KMS-11 (cell line): ENCODE results near the gene GRM5.

Source experiments
- H2AFZ ChIP-seq: fragments of 200-600 bp; sonication (generic); 2 replicates; pipeline ENCODE4 v1.6.1; 2016; ENCODE audit warnings: antibody characterized with exemption, mixed run types, low read depth
- H3K27ac ChIP-seq: fragments of 200-600 bp; sonication (generic); 2 replicates; pipeline ENCODE4 v1.6.1; 2016; ENCODE audit warnings: mild to moderate bottlenecking, mixed run types
- H3K27me3 ChIP-seq: fragments of 200-600 bp; sonication (generic); 2 replicates; pipeline ENCODE4 v1.6.1; 2017; ENCODE audit warnings: mild to moderate bottlenecking, low read depth, mixed run types, moderate library complexity; ENCODE audit not compliant: insufficient read depth
- H3K36me3 ChIP-seq: fragments of 200-600 bp; sonication (generic); 2 replicates; pipeline ENCODE4 v1.6.1; 2017; ENCODE audit warnings: mild to moderate bottlenecking, mixed run types; ENCODE audit not compliant: insufficient read depth
- H3K4me1 ChIP-seq: fragments of 200-600 bp; sonication (generic); 2 replicates; pipeline ENCODE4 v1.6.1; 2016; ENCODE audit warnings: mild to moderate bottlenecking, low read depth, mixed run types; ENCODE audit not compliant: poor library complexity, severe bottlenecking
- H3K4me2 ChIP-seq: fragments of 200-600 bp; sonication (generic); 2 replicates; pipeline ENCODE4 v1.7.0; 2016; ENCODE audit warnings: mild to moderate bottlenecking, mixed run types
- H3K4me3 ChIP-seq: fragments of 200-600 bp; sonication (generic); IDR thresholded peaks from 2 replicates; pipeline ENCODE4 v1.6.1; 2017; ENCODE audit warnings: low read depth, low read length, mixed read lengths; ENCODE audit not compliant: insufficient read depth
- H3K79me2 ChIP-seq: fragments of 200-600 bp; sonication (generic); 2 replicates; pipeline ENCODE4 v1.6.1; 2016; ENCODE audit warnings: low read depth, mixed run types; ENCODE audit not compliant: insufficient read depth
- H3K9ac ChIP-seq: fragments of 200-600 bp; sonication (generic); 2 replicates; pipeline ENCODE4 v1.6.1; 2016; ENCODE audit warnings: mild to moderate bottlenecking, mixed run types
- H4K20me1 ChIP-seq: fragments of 200-600 bp; sonication (generic); 2 replicates; pipeline ENCODE4 v1.6.1; 2016; ENCODE audit warnings: mild to moderate bottlenecking, mixed run types; ENCODE audit not compliant: insufficient read depth
- CTCF ChIP-seq: fragments of 200-600 bp; sonication (generic); conservative IDR thresholded peaks from 2 replicates; pipeline ENCODE4 v1.6.1; 2017; ENCODE audit warnings: low read depth, mild to moderate bottlenecking, antibody characterized with exemption, low read length, moderate library complexity, mixed read lengths

GRM5 gene

DNA sequence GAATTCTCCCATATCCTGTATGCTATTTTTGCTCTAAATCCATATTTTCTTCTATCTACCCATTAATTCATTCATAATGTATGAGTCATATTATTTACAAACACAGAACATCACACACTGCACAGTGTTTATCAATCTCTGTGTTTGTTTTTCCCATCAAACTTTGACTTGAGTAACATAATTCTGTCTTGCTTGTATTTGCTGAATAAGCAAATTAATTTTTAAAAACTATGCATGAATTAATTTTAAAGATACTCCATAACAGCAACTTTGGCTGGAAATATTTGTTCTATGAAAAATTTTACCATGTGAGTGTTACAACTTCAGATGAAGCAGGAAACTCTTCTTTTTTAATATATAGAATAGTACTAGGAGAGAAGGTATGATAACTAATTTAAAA is 275.6 kb downstream of the GRM5 start:
- Histone ChIP-seq H4K20me1 (no peaks in the 10 kb centered on the region), H3K4me2 (no peak overlapping the region), H3K79me2 (no peaks in the 10 kb centered on the region), H3K27me3 (no peaks in the 10 kb centered on the region), H2AFZ (no peak overlapping the region), H3K27ac (no peak overlapping the region), H3K9ac (no peak overlapping the region), H3K4me1 (no peaks in the 10 kb centered on the region), H3K4me3 (no peak overlapping the region), H3K36me3 (no peaks in the 10 kb centered on the region)
- no peak for TF ChIP-seq CTCF

- no peak overlapping the region for H3K27ac ChIP-seq
- no peaks in the 10 kb centered on the region for H3K4me1 ChIP-seq
- no peaks in the 10 kb centered on the region for H4K20me1 ChIP-seq
- H3K79me2 ChIP-seq: no peaks in the 10 kb centered on the region
- no peak overlapping the region for H3K9ac ChIP-seq
- no peak overlapping the region for H3K4me3 ChIP-seq
- no peak overlapping the region for H3K4me2 ChIP-seq
- TF ChIP-seq CTCF: no peak
- no peaks in the 10 kb centered on the region for H3K36me3 ChIP-seq
- H3K27me3 ChIP-seq: no peaks in the 10 kb centered on the region
- H2AFZ ChIP-seq: no peak overlapping the region
Observed at GRCh38 chr11:88779577-88779976, 286.2 kb downstream of the GRM5 start.

GRCh38 chr11:88770475-88771079 is 295.2 kb downstream of the GRM5 start:
- H3K9ac ChIP-seq: no peak overlapping the region
- H4K20me1 ChIP-seq: no peaks in the 10 kb centered on the region
- H3K36me3 ChIP-seq: no peaks in the 10 kb centered on the region
- H3K27ac ChIP-seq: no peak overlapping the region
- H2AFZ ChIP-seq: no peak overlapping the region
- no peak for TF ChIP-seq CTCF
- H3K4me2 ChIP-seq: no peak overlapping the region
- no peaks in the 10 kb centered on the region for H3K79me2 ChIP-seq
- no peak overlapping the region for H3K4me3 ChIP-seq
- H3K4me1 ChIP-seq: no peaks in the 10 kb centered on the region
- no peaks in the 10 kb centered on the region for H3K27me3 ChIP-seq

DNA sequence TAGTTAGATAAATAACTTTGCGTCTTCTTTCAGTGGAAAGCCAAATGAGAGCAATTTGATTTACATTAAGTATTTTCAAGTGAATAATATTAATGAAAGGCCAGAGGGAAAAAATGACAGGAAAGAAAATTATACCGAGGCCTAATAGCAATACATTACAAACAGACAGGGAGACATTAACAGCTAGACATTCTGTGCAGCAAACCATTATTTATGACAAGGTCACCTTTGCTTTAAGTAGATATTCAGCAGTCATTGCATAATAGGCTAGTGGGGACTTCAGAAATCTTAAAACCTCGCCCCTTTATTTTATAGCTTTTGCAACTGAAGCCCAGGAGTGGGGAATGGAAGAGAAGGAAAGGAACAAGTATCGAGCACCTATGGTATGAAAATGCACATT is 321.6 kb downstream of the GRM5 start:
- H3K27me3 ChIP-seq: no peaks in the 10 kb centered on the region
- H3K4me1 ChIP-seq: no peaks in the 10 kb centered on the region
- H3K27ac ChIP-seq: no peak overlapping the region
- H3K79me2 ChIP-seq: no peaks in the 10 kb centered on the region
- H3K4me3 ChIP-seq: no peak overlapping the region
- no peaks in the 10 kb centered on the region for H4K20me1 ChIP-seq
- no peak overlapping the region for H2AFZ ChIP-seq
- no peak overlapping the region for H3K4me2 ChIP-seq
- TF ChIP-seq CTCF: no peak
- no peak overlapping the region for H3K9ac ChIP-seq
- no peaks in the 10 kb centered on the region for H3K36me3 ChIP-seq
